SIG-M5 (cell line): ENCODE results near the gene PARD3.
"Not testable (repeated sequence)": the region's sequence is repeated elsewhere in the genome, so short reads cannot be mapped to it uniquely, and the experiment has no call there.

Experiments used
- DNase-seq: peaks from one replicate; lab custom pipeline; 2025; lab: John Stamatoyannopoulos, UW

Gene PARD3

GRCh38 chr10:34294137-34294536 lies 521.0 kb downstream of the PARD3 start:
- no peak for DNase-seq

- no peak for DNase-seq
These were observed 522.4 kb downstream of the PARD3 start for GRCh38 chr10:34292675-34293074.

GRCh38 chr10:34292194-34292565 lies 522.9 kb downstream of the PARD3 start:
- DNase-seq: no peak

GRCh38 chr10:34291466-34292193 lies 523.5 kb downstream of the PARD3 start:
- DNase-seq: no peak

GRCh38 chr10:34290412-34291081 lies 524.5 kb downstream of the PARD3 start:
- DNase-seq: no peak

GRCh38 chr10:34288634-34289033 lies 526.5 kb downstream of the PARD3 start:
- no peak for DNase-seq

- no peak for DNase-seq
These were observed 528.9 kb downstream of the PARD3 start for GRCh38 chr10:34286136-34286739.

- no peak for DNase-seq
These were observed 533.2 kb downstream of the PARD3 start for GRCh38 chr10:34281661-34282582.

- no peak for DNase-seq
These were observed 534.3 kb downstream of the PARD3 start for GRCh38 chr10:34280599-34281374.

- no peak for DNase-seq
These were observed 539.4 kb downstream of the PARD3 start for GRCh38 chr10:34275626-34276130.

GRCh38 chr10:34274906-34275305 lies 540.2 kb downstream of the PARD3 start:
- DNase-seq: no peak

GRCh38 chr10:34273340-34273739 lies 541.8 kb downstream of the PARD3 start:
- no peak for DNase-seq

GRCh38 chr10:34272316-34272715 lies 542.8 kb downstream of the PARD3 start:
- no peak for DNase-seq

- DNase-seq: not testable (repeated sequence)
These were observed 546.7 kb downstream of the PARD3 start for GRCh38 chr10:34268410-34268809.

GRCh38 chr10:34262985-34263384 lies 552.1 kb downstream of the PARD3 start:
- DNase-seq: no peak

- no peak for DNase-seq
These were observed 554.2 kb downstream of the PARD3 start for GRCh38 chr10:34260904-34261303.

- DNase-seq: no peak
These were observed 558.9 kb downstream of the PARD3 start for GRCh38 chr10:34256216-34256615.

- DNase-seq: no peak
These were observed 560.1 kb downstream of the PARD3 start for GRCh38 chr10:34255035-34255434.

GRCh38 chr10:34254596-34254995 lies 560.5 kb downstream of the PARD3 start:
- DNase-seq: no peak

- no peak for DNase-seq
These were observed 563.0 kb downstream of the PARD3 start for GRCh38 chr10:34252111-34252510.

GRCh38 chr10:34251177-34251576 lies 563.9 kb downstream of the PARD3 start:
- no peak for DNase-seq
